HG02973 (cell line): Measurements from ENCODE around the gene SLC32A1.

ENCODE experiments used
- ATAC-seq: cut with Tn5 transposase; IDR thresholded peaks from one replicate; pipeline ENCODE4 v1.9.1; 2021; ENCODE audit warnings: moderate library complexity; ENCODE audit not compliant: unreplicated experiment

SLC32A1 gene

GRCh38 chr20:38725148-38725901 lies 1.0 kb downstream of the SLC32A1 start:
- ATAC-seq, result no peak

- no peak for ATAC-seq
Observed at GRCh38 chr20:38725931-38726803, 1.9 kb downstream of the SLC32A1 start.

GRCh38 chr20:38726804-38727606 lies 2.7 kb downstream of the SLC32A1 start:
- no peak for ATAC-seq

GRCh38 chr20:38727607-38728190 lies 3.4 kb downstream of the SLC32A1 start:
- ATAC-seq, result no peak

DNA sequence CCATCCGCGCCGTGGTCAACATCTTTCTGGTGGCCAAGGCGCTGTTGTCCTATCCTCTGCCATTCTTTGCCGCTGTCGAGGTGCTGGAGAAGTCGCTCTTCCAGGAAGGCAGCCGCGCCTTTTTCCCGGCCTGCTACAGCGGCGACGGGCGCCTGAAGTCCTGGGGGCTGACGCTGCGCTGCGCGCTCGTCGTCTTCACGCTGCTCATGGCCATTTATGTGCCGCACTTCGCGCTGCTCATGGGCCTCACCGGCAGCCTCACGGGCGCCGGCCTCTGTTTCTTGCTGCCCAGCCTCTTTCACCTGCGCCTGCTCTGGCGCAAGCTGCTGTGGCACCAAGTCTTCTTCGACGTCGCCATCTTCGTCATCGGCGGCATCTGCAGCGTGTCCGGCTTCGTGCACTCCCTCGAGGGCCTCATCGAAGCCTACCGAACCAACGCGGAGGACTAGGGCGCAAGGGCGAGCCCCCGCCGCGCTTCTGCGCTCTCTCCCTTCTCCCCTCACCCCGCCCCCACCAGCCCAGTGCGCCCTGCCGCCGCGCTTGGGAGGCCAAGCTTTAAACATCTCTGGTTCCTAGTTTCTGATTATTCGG lies 4.0 kb downstream of the SLC32A1 start:
- no peak for ATAC-seq

DNA sequence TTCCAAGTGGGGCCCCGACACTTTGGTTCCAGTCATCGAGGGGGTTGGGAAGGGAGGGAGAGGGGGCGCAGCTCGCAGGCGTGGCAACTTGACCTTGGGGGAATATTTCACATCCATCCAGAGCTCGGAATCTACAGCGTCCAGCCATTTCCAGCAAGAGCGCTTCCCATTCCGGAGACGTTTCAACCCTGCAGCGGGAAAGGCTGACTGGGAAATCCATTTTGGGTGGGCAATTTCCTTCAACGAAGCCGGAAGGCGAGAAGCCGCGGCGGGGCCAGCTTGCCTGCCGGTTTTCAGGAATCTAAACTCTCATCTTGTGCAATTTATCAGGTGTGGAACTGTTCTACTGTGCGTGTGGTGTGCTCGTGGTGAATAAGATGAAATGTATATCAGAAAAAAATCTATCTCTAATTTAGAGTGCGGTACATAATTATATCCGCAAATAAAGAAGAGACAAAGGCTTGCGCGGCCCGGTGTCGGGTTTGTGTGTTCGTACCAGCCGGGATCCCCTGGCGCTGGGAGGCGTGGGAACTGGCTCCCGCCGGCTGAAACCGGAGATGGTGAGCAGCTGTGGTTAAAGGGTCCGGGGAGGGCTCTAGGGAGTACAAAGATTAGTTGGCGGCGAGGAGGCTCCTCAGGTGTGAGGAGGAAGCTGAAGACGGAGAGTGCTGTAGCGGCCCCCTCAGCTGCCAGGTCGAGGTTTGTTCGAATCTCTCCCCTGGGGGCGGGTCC lies 4.8 kb downstream of the SLC32A1 start:
- no peak for ATAC-seq

DNA sequence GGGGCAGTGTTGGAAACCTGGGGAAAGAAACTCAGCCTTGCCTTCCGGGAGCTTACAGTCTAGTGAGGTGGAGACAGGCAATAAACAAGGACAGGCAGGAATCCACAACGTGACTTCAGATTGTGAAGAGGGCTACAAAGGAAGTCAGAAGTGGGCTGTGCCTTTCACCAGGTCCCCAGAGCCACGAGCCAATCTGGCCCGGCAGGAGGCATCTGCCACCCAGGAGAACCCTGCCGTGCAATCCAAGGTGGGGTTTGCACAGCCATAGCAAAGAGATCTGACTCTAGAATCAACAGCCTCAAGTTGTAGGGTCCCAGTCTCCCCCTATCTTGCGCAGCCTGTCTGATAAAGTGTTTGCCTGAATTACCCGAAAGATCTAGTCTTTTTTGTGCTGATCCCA lies 5.5 kb downstream of the SLC32A1 start:
- ATAC-seq, result no peak

DNA sequence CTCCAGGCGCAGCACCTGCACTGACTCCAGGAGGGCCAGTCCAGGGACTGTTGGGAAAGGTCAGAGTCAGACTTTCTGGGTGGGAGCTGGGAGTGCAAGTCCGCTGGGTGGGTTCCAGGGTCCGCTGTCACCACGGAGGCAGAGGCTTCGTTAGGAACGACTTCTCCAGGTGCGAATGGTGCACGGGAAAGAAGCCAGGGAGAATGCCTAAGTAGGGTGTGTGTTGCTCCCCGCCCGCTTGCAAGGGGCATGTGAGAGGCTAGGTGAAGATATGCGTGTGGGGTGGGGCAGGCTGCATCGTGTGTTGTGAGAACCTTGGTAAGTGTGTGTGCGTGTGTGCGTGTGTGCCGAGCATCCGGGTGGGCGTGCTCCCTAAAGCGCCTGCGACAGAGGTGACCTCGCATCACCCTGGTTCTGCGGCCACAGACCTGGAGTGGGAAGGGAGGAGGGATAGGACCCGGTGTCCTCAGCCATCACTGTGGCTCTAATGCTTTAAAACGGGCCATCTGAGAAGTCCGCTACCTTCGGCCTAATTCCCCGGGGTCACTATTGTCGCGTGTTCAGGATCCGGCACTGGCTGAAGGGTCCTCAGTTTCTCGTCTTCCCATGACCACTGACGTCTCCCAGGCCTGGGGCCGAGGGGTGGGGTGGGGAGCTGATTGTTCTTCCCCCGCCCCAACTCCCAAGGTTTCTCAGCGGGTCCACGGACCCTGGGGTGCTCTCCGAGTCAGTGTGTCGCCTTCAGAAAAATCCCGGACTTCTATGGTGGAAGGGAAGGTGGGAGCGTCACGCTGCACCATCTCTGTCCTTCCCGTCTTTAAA lies 6.1 kb downstream of the SLC32A1 start:
- ATAC-seq, result no peak

DNA sequence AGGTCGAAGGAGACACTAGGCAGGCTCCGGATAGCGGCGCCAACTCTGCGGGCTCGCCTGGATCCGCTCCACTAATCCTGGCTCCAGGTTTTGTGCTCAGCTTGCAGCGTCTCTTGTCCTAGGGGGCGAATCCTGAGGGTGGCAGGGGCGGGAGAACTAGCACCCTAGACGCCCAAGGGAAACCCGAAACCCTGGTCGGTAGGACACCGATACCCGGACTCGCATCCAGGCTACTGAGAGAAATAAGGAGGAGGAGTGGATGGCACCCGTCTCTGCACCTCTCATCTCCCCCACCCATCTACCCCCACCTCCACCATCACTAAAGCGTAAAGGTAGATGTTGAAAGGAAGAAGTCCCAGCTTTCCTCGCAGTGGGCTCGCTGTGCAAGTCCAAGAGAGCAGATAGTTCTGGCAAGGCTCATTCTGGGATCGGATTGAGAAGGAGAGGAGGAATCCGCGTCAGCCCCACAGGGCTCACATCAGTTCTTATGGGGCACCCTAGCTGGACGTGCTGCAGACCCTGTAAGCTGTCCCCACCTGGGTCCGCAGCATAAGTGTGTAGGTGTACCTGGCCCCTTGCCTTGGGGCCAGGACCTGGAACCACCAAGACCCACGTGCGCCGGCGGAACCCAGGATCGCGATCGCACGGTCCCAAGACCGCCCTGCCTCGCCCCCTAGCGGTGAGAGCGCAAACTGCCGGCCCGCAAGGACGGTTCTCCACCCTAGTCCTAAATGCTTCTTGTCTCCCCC lies 6.9 kb downstream of the SLC32A1 start:
- no peak for ATAC-seq

DNA sequence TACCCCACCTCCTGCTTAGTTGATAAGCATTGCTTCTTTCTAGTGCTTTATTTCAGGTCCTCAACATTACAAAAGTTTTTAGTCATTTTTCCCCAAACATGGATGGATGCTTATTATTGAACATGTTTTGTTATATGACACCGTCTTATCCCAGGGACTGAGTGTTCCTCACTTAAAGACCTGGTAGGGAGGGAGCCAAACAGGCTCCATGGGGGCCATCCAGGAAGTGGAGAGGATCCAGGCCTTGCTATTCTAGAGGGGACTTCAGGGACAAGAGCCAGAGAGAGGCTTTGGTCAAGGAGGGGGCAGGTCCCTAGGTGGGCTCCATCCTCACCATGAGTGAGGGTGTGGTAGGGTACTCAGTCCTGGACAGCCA lies 7.4 kb downstream of the SLC32A1 start:
- no peak for ATAC-seq

DNA sequence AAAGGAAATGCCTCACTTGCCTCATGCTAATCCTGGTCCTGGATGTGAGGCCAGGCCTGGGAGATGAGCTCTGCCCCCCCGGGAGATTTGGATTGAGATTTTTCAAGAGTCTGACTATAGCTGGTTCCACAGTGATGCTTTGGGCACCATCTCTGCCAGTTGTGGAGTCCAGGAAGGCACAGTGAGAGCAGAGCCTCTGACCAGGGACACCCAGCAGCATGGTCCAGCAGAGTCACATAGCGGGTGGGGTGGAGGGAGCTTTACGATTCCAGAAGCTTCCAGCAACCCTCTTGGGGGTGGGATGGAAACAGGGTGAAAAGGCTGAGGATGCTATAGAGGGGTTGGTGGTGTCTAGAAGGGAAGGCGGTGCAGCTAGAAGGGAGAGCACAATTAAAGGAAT lies 8.7 kb downstream of the SLC32A1 start:
- no peak for ATAC-seq

DNA sequence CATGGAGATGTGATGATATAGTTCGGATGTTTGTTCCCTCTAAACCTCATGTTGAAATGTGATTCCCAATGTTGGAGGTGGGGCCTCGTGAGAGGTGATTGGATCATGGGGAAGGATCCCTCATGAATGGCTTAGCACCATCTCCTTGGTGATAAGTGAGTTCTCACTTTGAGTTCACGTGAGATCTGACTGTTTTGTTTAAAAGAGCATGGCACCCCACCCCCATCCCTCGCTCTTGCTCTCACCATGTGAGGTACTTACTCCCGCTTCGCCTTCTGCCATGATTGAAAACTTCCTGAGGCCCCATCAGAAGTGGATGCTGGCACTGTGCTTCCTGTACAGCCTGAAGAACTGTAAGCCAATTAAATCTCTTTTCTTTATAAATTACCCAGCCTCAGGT lies 10.9 kb downstream of the SLC32A1 start:
- no peak for ATAC-seq

GRCh38 chr20:38737887-38738286 lies 13.6 kb downstream of the SLC32A1 start:
- ATAC-seq, result no peak

DNA sequence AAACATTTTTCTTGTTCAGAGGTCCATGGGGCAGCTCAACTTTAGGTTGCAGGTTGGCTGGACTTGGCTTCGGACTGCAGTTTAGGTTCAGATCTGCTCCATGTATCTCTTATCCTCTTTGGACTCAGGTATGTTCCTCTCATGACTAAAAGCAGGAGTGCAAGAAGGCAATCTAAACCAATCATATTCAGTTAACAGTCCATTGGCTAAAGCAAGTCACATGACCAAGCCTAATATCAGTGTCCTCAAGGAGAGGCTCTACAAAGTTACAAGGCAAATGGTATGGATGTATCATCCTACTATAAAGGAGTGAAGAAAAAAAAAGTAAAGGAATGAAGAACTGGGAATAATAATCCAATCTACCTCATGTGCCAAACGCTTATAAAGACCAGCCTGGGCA lies 21.5 kb downstream of the SLC32A1 start:
- ATAC-seq, result no peak

DNA sequence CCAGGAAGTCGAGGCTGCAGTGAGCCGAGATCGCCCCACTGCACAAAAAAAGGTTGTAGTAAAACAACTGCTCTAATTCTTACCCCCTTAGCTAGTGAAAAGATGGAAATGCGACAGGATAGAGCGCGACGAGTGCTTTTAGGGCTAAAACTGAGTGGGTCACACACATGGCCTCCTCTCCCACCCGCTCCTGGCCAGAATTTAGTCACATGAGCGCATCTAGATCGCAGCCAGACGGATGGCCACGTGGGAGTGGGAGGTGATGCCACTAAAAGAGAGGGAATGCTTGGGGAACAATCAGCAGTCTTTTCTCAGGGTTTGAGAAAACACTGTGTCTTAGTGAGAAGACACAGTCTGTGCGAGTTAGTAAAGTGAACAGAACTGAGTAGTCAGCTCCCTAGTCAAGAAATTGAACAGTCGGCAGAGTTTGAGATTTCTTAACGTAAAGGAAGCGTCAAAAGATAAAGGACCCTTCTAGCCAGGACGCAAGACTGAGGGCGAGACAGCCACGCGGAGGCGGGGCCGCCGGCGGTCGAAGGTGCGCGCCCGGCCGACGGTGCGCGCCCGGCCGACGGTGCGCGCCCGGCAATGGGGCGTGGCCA lies 23.3 kb downstream of the SLC32A1 start:
- no peak for ATAC-seq

GRCh38 chr20:38748097-38748860 lies 24.0 kb downstream of the SLC32A1 start, which contains the start of gene ACTR5:
TSS of gene ACTR5 (plus strand) at chr20:38748460. CDS start at chr20:38748479, 19 bp downstream.
- peak; percentile 82 for ATAC-seq

GRCh38 chr20:38748861-38749149 lies 24.5 kb downstream of the SLC32A1 start:
- peak; percentile 27 for ATAC-seq
